Measurements from ENCODE around the gene TSFM.

TSFM gene

GRCh38 chr12:57836442-57837375, 54.1 kb downstream of the TSFM start:
- ATAC-seq: peak in 1 of 2 donors; percentile 24

- peak in 1 of 2 donors; percentile 29 for ATAC-seq
Observed at GRCh38 chr12:57837864-57838562, 55.4 kb downstream of the TSFM start.

GRCh38 chr12:57838594-57839302, 56.2 kb downstream of the TSFM start:
- ATAC-seq: peak; percentile 72 to 77

- ATAC-seq: no peak
Observed at GRCh38 chr12:57839996-57840395, 57.4 kb downstream of the TSFM start.

- ATAC-seq: no peak
Observed at GRCh38 chr12:57840726-57841125, 58.1 kb downstream of the TSFM start.

- no peak for ATAC-seq
Observed at GRCh38 chr12:57841445-57841844, 58.9 kb downstream of the TSFM start.

GRCh38 chr12:57842342-57843294, 60.0 kb downstream of the TSFM start:
- ATAC-seq: no peak

DNA sequence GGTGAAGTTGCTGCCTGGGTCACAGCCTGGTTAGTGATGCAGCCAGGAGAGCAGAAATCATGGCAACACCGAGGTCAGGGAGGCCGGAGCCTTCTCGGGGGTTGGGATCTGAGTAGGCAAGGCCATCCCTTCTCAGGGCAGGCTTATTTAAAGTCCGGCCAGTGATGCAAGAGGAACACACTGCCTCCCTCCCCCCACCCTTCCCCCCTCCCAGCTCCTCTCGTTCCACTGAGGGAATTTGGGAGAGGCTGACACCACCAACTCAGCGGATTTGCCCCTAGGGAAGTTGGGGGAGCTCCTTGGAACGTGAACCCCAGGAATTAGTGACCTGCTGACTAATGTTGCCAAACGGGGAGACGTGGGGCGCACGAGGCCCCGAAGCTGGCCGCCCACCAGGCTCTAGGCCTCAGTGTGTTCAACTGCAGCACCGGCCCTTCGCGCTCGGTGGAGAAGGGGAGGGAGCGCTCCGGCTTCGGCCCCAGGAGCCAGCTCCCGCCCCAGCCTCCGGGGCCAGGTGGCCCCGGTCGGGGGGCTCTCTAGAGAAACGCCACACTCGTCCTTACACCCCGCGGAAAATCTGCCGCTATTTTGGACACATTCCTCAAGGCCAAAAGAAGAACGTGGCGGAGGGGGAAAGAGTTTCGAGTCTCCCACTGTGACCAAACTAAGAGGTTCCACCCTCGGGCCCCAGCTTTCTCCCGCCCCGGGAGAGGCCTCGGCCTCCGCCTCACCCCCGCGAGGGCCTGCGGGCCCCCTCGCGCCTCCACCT, 62.3 kb downstream of the TSFM start:
- ATAC-seq: peak in 1 of 2 donors; percentile 19

DNA sequence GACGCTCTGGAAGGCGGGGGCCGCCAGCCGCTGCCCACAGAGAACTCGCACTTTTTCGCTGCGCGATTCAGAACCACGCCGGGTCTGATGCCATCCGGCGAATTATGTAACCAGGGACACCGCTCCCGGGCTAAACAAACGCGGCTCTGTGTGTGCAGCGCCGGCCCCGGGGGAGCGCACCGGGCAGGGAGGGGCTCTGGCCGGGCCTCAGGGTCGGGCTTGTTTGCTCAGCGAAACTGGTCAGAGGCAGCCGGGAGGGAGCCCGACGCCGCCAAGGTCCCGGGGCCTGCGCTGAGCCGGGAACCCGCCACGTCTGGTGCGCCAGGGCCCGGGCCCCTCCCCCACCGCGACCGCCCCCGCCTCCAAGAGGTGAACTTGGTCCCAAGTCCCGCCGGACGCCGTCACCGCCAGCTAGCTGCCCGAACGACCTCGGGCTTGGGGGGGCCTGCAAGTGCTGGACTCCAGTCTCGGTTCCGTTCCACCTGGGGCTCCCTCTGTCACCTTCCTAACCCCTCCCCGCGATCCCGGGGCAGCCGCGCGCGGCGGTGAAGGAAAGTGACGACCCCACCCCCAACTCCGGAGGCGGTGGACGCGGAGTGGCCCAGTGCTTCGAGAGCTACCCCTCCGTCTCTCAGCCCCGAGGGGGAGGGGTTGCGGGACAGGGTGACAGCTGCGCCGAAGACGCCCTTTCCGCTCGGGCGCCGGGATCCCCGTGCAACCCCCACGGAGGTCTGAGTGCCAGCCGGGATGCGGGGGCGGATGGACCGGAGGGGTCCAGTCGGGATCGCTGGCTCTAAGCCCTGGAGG, 63.1 kb downstream of the TSFM start:
- peak; percentile 34 to 37 for ATAC-seq

- ATAC-seq: peak; percentile 5 to 6
Observed at GRCh38 chr12:57846285-57846576, 63.6 kb downstream of the TSFM start.

GRCh38 chr12:57846577-57847319, 64.2 kb downstream of the TSFM start, which contains the start of gene CTDSP2:
CTDSP2 (minus strand) TSS chr12:57846729; CDS start chr12:57846435, 294 bp downstream.
- peak; percentile 36 to 39 for ATAC-seq

Data from activated CD4-positive, CD25-positive, alpha-beta regulatory T cell treated with anti-CD3 and anti-CD28 coated beads, Interleukin-2, amount 50 U/mL, for 24 hours (primary cell).